ENCODE data around the gene RHBDL1. TPM values are rescaled to one million over a fixed set of nuclear protein-coding genes. Genes with fewer than 3 reads are reported as not detected.

RHBDL1 gene
- total and polyA plus RNA-seq, 9 of the 15 experiments (the other 6 are each of a cell fraction or from before 2014, with no cell fraction given), result 0.03 to 5.6 (median 1.3) TPM; not detected in 1

GRCh38 chr16:695355-696089 is 20.1 kb downstream of the RHBDL1 start (continued):
- TF ChIP-seq CEBPZ (IDR thresholded peaks at IDR 0.05; ENCODE audit: borderline replicate concordance, low read depth, low read length), result no peak
- TF ChIP-seq SNAPC5 (CRISPR knock-in tag; IDR thresholded peaks at IDR 0.05), result no peak
- TF ChIP-seq ZNF431 (CRISPR knock-in tag; IDR thresholded peaks at IDR 0.05), result peak; percentile 86
- TF ChIP-seq ETV5 (CRISPR knock-in tag; IDR thresholded peaks at IDR 0.05; ENCODE audit: low read depth), result no peak
- peak; percentile 71 for TF ChIP-seq POLR2G (IDR thresholded peaks at IDR 0.05; ENCODE audit: low read depth, low read length)
- no peak for TF ChIP-seq CSDE1 (IDR thresholded peaks at IDR 0.05)
- TF ChIP-seq, protein P1, sequence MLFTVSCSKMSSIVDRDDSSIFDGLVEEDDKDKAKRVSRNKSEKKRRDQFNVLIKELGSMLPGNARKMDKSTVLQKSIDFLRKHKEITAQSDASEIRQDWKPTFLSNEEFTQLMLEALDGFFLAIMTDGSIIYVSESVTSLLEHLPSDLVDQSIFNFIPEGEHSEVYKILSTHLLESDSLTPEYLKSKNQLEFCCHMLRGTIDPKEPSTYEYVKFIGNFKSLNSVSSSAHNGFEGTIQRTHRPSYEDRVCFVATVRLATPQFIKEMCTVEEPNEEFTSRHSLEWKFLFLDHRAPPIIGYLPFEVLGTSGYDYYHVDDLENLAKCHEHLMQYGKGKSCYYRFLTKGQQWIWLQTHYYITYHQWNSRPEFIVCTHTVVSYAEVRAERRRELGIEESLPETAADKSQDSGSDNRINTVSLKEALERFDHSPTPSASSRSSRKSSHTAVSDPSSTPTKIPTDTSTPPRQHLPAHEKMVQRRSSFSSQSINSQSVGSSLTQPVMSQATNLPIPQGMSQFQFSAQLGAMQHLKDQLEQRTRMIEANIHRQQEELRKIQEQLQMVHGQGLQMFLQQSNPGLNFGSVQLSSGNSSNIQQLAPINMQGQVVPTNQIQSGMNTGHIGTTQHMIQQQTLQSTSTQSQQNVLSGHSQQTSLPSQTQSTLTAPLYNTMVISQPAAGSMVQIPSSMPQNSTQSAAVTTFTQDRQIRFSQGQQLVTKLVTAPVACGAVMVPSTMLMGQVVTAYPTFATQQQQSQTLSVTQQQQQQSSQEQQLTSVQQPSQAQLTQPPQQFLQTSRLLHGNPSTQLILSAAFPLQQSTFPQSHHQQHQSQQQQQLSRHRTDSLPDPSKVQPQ (CRISPR knock-in tag; IDR thresholded peaks at IDR 0.05; ENCODE audit: borderline replicate concordance), result no peak
- TF ChIP-seq CBX8 (IDR thresholded peaks at IDR 0.05; ENCODE audit: borderline replicate concordance, extremely low read depth, low read depth, low read length, poor library complexity, severe bottlenecking), result no peak
- no peak for TF ChIP-seq TCF3 (CRISPR knock-in tag; IDR thresholded peaks at IDR 0.05)
- TF ChIP-seq PML (IDR thresholded peaks at IDR 0.05; ENCODE audit: low read length), result no peak
- TF ChIP-seq ZKSCAN1 (IDR thresholded peaks at IDR 0.05; ENCODE audit: low read depth, low read length), result 0 out of 2 replicates have a peak, but pooled peaks have one; percentile 24
- no peak for TF ChIP-seq ZNF124 (CRISPR knock-in tag; IDR thresholded peaks at IDR 0.05)
- no peak for TF ChIP-seq CBFA2T2 (conservative IDR thresholded peaks at IDR 0.05)
- no peak for TF ChIP-seq SMAD2 (IDR thresholded peaks at IDR 0.05; ENCODE audit: low read depth, low read length)
- no peak for TF ChIP-seq ZNF785 (CRISPR knock-in tag; IDR thresholded peaks at IDR 0.05)
- no peak for TF ChIP-seq PTBP1 (IDR thresholded peaks at IDR 0.05; ENCODE audit: low read depth, low read length)
- no peak for TF ChIP-seq RHOXF2B (CRISPR knock-in tag; conservative IDR thresholded peaks at IDR 0.05)
- TF ChIP-seq SPI1 (IDR thresholded peaks at IDR 0.05; ENCODE audit: borderline replicate concordance, low read depth, low read length), result no peak
- no peak for TF ChIP-seq ZNF140 (CRISPR knock-in tag; IDR thresholded peaks at IDR 0.05)
- TF ChIP-seq RBM17 (IDR thresholded peaks at IDR 0.05; ENCODE audit: borderline replicate concordance, low read depth, low read length), result no peak
- TF ChIP-seq MTF1 (CRISPR knock-in tag; IDR thresholded peaks at IDR 0.05; ENCODE audit: borderline replicate concordance), result no peak
- TF ChIP-seq SRF (CRISPR knock-in tag; IDR thresholded peaks at IDR 0.05), result no peak
- no peak for TF ChIP-seq POU5F1 (IDR thresholded peaks at IDR 0.05; ENCODE audit: borderline replicate concordance, low read depth, low read length, partially characterized antibody)

Data from K562 (cell line).